Cardiac septum (tissue), 1 donor: ENCODE measurements around the gene ANP32B. TPM values are rescaled to one million over a fixed set of nuclear protein-coding genes. Genes with fewer than 3 reads are reported as not detected.
A peak's percentile ranks its signal among the peaks of the same experiment; 100 is the strongest.
"Not testable (repeated sequence)": the region's sequence is repeated elsewhere in the genome, so short reads cannot be mapped to it uniquely, and the experiment has no call there.

Experiments
- DNase-seq: peaks from one replicate; pipeline ENCODE4 v3.0.0-alpha.2; 2020; ENCODE audit warnings: low spot score
- intact Hi-C: fragments of 100-400 bp; cut with DNase I; formaldehyde crosslinking; loops from one replicate; pipeline ENCODE4 v1.14.0; 2022
- total RNA-seq: library from RNA; stranded (reverse); fragmentation: NEBNext Ultra II Directional; extraction: Animal tissue kit (Norgen Biotek cat#: 25700); gene quantifications from one replicate; pipeline ENCODE4 v1.2.1, GENCODE V29; 2021
- donor health status: DM: no; HTN: no; CAD: no.

Gene ANP32B
- total RNA-seq, 1 donor from 2014 or later: 69.0 TPM

GRCh38 chr9:97984188-97985057, 1.3 kb downstream of the ANP32B start:
- peak; percentile 82 for DNase-seq
- intact Hi-C loops: loop anchor here (2.0 to 5.0 kb wide), 4 partner anchors 38 to 73 kb away; partner anchors contain the start of genes NANS and TRMO

- DNase-seq: no peak
- intact Hi-C loops: loop anchor here (2.0 kb wide), 1 partner anchor 62 kb away; the partner anchor contains the start of gene TRMO
These were observed 2.1 kb downstream of the ANP32B start for GRCh38 chr9:97985058-97985861.

GRCh38 chr9:97987487-97987886, 4.3 kb downstream of the ANP32B start:
- intact Hi-C loops: no loop called here
- DNase-seq: no peak

GRCh38 chr9:97990259-97990658, 7.1 kb downstream of the ANP32B start:
- DNase-seq: no peak
- intact Hi-C loops: no loop called here

- no peak for DNase-seq
- intact Hi-C loops: no loop called here
These were observed 8.7 kb downstream of the ANP32B start for GRCh38 chr9:97991818-97992217.

- DNase-seq: no peak
- intact Hi-C loops: no loop called here
These were observed 9.1 kb downstream of the ANP32B start for GRCh38 chr9:97992219-97992618.

GRCh38 chr9:97993000-97993399, 9.9 kb downstream of the ANP32B start:
- intact Hi-C loops: no loop called here
- DNase-seq: no peak

- intact Hi-C loops: no loop called here
- DNase-seq: no peak
These were observed 11.6 kb downstream of the ANP32B start for GRCh38 chr9:97994703-97995102.

GRCh38 chr9:97996676-97997075, 13.5 kb downstream of the ANP32B start:
- intact Hi-C loops, DNase-seq: not testable (repeated sequence)

GRCh38 chr9:97997330-97998276, 14.5 kb downstream of the ANP32B start:
- intact Hi-C loops: no loop called here
- no peak for DNase-seq

- DNase-seq: no peak
- intact Hi-C loops: no loop called here
These were observed 19.7 kb downstream of the ANP32B start for GRCh38 chr9:98002808-98003207.

GRCh38 chr9:98006127-98006796, 23.1 kb downstream of the ANP32B start:
- intact Hi-C loops: no loop called here
- DNase-seq: no peak

GRCh38 chr9:98007251-98007928, 24.2 kb downstream of the ANP32B start:
- intact Hi-C loops: no loop called here
- DNase-seq: no peak

GRCh38 chr9:98008764-98009163, 25.6 kb downstream of the ANP32B start:
- DNase-seq: no peak
- intact Hi-C loops: no loop called here

- DNase-seq: no peak
These were observed 26.3 kb downstream of the ANP32B start for GRCh38 chr9:98009437-98009836.

GRCh38 chr9:98009936-98010335, 26.8 kb downstream of the ANP32B start:
- intact Hi-C loops: no loop called here

More at GRCh38 chr9:98009437-98009836, 26.3 kb downstream of the ANP32B start:
- intact Hi-C loops: no loop called here

GRCh38 chr9:98010445-98010844, 27.3 kb downstream of the ANP32B start:
- intact Hi-C loops: no loop called here
- no peak for DNase-seq

More at GRCh38 chr9:98009936-98010335, 26.8 kb downstream of the ANP32B start:
- DNase-seq: no peak

GRCh38 chr9:98011122-98011521, 28.0 kb downstream of the ANP32B start:
- no peak for DNase-seq
- intact Hi-C loops: no loop called here
